Subcutaneous adipose tissue (tissue), 4 donors: ENCODE measurements around the gene CXXC5. TPM values are rescaled to one million over a fixed set of nuclear protein-coding genes. Genes with fewer than 3 reads are reported as not detected.

Experiments
- CTCF ChIP-seq: fragments of 450-650 bp; IDR thresholded peaks from one replicate; pipeline ENCODE4 v1.5.1; 2016; ENCODE audit warnings: low read depth, mild to moderate bottlenecking, control low read depth, antibody characterized with exemption, moderate library complexity
- total RNA-seq, 4 donors: library from RNA; depleted of rRNA; stranded (reverse); fragments of >200 nt; gene quantifications; one replicate each; pipeline ENCODE4 v1.1.0, GENCODE V29; 2016

CXXC5 gene
- total RNA-seq, 4 donors from 2014 or later, result 19.1 to 68.4 (median 45.7) TPM

- TF ChIP-seq CTCF, result no peak
Measured at GRCh38 chr5:139707445-139708003, 59.4 kb downstream of the CXXC5 start.

- TF ChIP-seq CTCF, result no peak
Measured at GRCh38 chr5:139708434-139708861, 60.3 kb downstream of the CXXC5 start.

- TF ChIP-seq CTCF, result no peak
Measured at GRCh38 chr5:139708877-139709581, 60.9 kb downstream of the CXXC5 start.

- TF ChIP-seq CTCF, result no peak
Measured at GRCh38 chr5:139709582-139710318, 61.6 kb downstream of the CXXC5 start.

GRCh38 chr5:139710319-139711066 lies 62.3 kb downstream of the CXXC5 start:
- no peak for TF ChIP-seq CTCF

GRCh38 chr5:139711067-139711905 lies 63.1 kb downstream of the CXXC5 start:
- TF ChIP-seq CTCF, result no peak
